Measurements from ENCODE around the gene RPRD1B. TPM values are rescaled to one million over a fixed set of nuclear protein-coding genes. Genes with fewer than 3 reads are reported as not detected.

The RPRD1B gene
- total and polyA plus RNA-seq, 3 donors from 2014 or later = 30.4 to 50.5 (median 41.9) TPM

GRCh38 chr20:38076548-38076947, 43.0 kb downstream of the RPRD1B start:
- H3K4me3 ChIP-seq = no peak overlapping the region
- H3K27ac ChIP-seq = no peak overlapping the region
- DNase-seq = no peak
- no peaks in the 10 kb centered on the region for H3K4me1 ChIP-seq
- no peaks in the 10 kb centered on the region for H3K36me3 ChIP-seq (ENCODE audit: low read depth, missing control alignments)
- intact Hi-C loops (cut with DNase I; ENCODE audit: low total_unique reads) = no loop called here
- no peaks in the 10 kb centered on the region for H3K9me3 ChIP-seq
- H3K27me3 ChIP-seq = no peaks in the 10 kb centered on the region
- no peak for TF ChIP-seq CTCF (IDR thresholded peaks at IDR 0.05)
- TF ChIP-seq POLR2A (IDR thresholded peaks at IDR 0.05) = no peak

GRCh38 chr20:38078084-38078483, 44.5 kb downstream of the RPRD1B start:
- H3K9me3 ChIP-seq = no peaks in the 10 kb centered on the region
- no peaks in the 10 kb centered on the region for H3K4me1 ChIP-seq
- TF ChIP-seq POLR2A (IDR thresholded peaks at IDR 0.05) (no peak), CTCF (IDR thresholded peaks at IDR 0.05) (no peak)
- intact Hi-C loops (cut with DNase I; ENCODE audit: low total_unique reads) = no loop called here
- no peaks in the 10 kb centered on the region for H3K36me3 ChIP-seq (ENCODE audit: low read depth, missing control alignments)
- DNase-seq = no peak
- H3K27me3 ChIP-seq = no peaks in the 10 kb centered on the region
- 86 to 93% methylated on average over 2 of the region's 2 CpGs for WGBS, 2 donors
- H3K4me3 ChIP-seq = no peak overlapping the region
- H3K27ac ChIP-seq = no peak overlapping the region

- intact Hi-C loops (cut with DNase I; ENCODE audit: low total_unique reads) = no loop called here
- no peaks in the 10 kb centered on the region for H3K27me3 ChIP-seq
- no peak overlapping the region for H3K4me3 ChIP-seq
- no peaks in the 10 kb centered on the region for H3K4me1 ChIP-seq
- no peaks in the 10 kb centered on the region for H3K9me3 ChIP-seq
- H3K27ac ChIP-seq = no peak overlapping the region
- no peaks in the 10 kb centered on the region for H3K36me3 ChIP-seq (ENCODE audit: low read depth, missing control alignments)
- WGBS, 2 donors = 92 to 96% methylated on average over 3 of the region's 3 CpGs
- TF ChIP-seq POLR2A (IDR thresholded peaks at IDR 0.05) (no peak), CTCF (IDR thresholded peaks at IDR 0.05) (no peak)
- DNase-seq = no peak
Observed at GRCh38 chr20:38079353-38079752, 45.8 kb downstream of the RPRD1B start.

- no peaks in the 10 kb centered on the region for H3K36me3 ChIP-seq (ENCODE audit: low read depth, missing control alignments)
- 82 to 92% methylated on average over 3 of the region's 3 CpGs for WGBS, 2 donors
- H3K4me1 ChIP-seq = no peaks in the 10 kb centered on the region
- H3K4me3 ChIP-seq = no peak overlapping the region
- TF ChIP-seq POLR2A (IDR thresholded peaks at IDR 0.05) = no peak
- TF ChIP-seq CTCF (IDR thresholded peaks at IDR 0.05) = no peak
- intact Hi-C loops (cut with DNase I; ENCODE audit: low total_unique reads) = no loop called here
- H3K27ac ChIP-seq = no peak overlapping the region
- no peaks in the 10 kb centered on the region for H3K9me3 ChIP-seq
- no peaks in the 10 kb centered on the region for H3K27me3 ChIP-seq
- DNase-seq = no peak
Observed at GRCh38 chr20:38081575-38081974, 48.0 kb downstream of the RPRD1B start.

GRCh38 chr20:38082894-38083293, 49.3 kb downstream of the RPRD1B start:
- H3K27ac ChIP-seq = no peak overlapping the region
- DNase-seq = no peak
- intact Hi-C loops (cut with DNase I; ENCODE audit: low total_unique reads) = no loop called here
- no peaks in the 10 kb centered on the region for H3K9me3 ChIP-seq
- no peaks in the 10 kb centered on the region for H3K27me3 ChIP-seq
- no peak for TF ChIP-seq POLR2A (IDR thresholded peaks at IDR 0.05)
- TF ChIP-seq CTCF (IDR thresholded peaks at IDR 0.05) = no peak
- no peaks in the 10 kb centered on the region for H3K4me1 ChIP-seq
- H3K4me3 ChIP-seq = no peak overlapping the region
- H3K36me3 ChIP-seq (ENCODE audit: low read depth, missing control alignments) = no peaks in the 10 kb centered on the region
